MCF 10A (cell line): Measurements from ENCODE around the gene RBM5. TPM values are rescaled to one million over a fixed set of nuclear protein-coding genes. Genes with fewer than 3 reads are reported as not detected.

Source experiments
- BruUV-seq: library from RNA; stranded (reverse); fragments of 400-500 nt; replicated peaks from 2 replicates; lab custom pipeline; 2021; lab: Mats Ljungman, UMichigan
- CTCF ChIA-PET: fragments of 300-600 bp; sonication (Branson Sonifier 250); formaldehyde crosslinking; extraction: SDS; loops from one replicate; lab custom pipeline; 2021; ENCODE audit warnings: antibody characterized with exemption, inconsistent platforms; lab: Yijun Ruan, JAX
- POLR2A ChIA-PET: fragments of 300-600, 350-650 bp; sonication (Branson Sonifier 250); formaldehyde crosslinking; extraction: SDS; loops from one replicate; lab custom pipeline; 2020; ENCODE audit warnings: antibody characterized with exemption, inconsistent platforms; lab: Yijun Ruan, JAX
- DNase-seq: peaks from one replicate; pipeline ENCODE4 v3.0.0-alpha.2; 2018; ENCODE audit not compliant: unreplicated experiment
- H3K27ac Mint-ChIP-seq: one replicate; pipeline ENCODE4 v1.8.0; 2022; ENCODE audit warnings: mild to moderate bottlenecking, low read depth, mixed read lengths; ENCODE audit not compliant: unreplicated experiment
- H3K27me3 Mint-ChIP-seq: one replicate; pipeline ENCODE4 v1.8.0; 2022; ENCODE audit warnings: mixed read lengths; ENCODE audit not compliant: insufficient read depth, unreplicated experiment
- H3K36me3 Mint-ChIP-seq: one replicate; pipeline ENCODE4 v1.8.0; 2022; ENCODE audit warnings: mild to moderate bottlenecking, moderate library complexity, mixed read lengths; ENCODE audit not compliant: insufficient read depth, unreplicated experiment
- H3K4me1 Mint-ChIP-seq: one replicate; pipeline ENCODE4 v1.8.0; 2022; ENCODE audit warnings: mixed read lengths; ENCODE audit not compliant: insufficient read depth, unreplicated experiment
- H3K4me3 Mint-ChIP-seq: one replicate; pipeline ENCODE4 v1.8.0; 2022; ENCODE audit warnings: mild to moderate bottlenecking, moderate library complexity, mixed read lengths; ENCODE audit not compliant: unreplicated experiment
- H3K9me3 Mint-ChIP-seq: one replicate; pipeline ENCODE4 v1.8.0; 2022; ENCODE audit warnings: mixed read lengths; ENCODE audit not compliant: unreplicated experiment
- intact Hi-C: fragments of 100-400 bp; cut with micrococcal nuclease; formaldehyde crosslinking; loops from 2 replicates; pipeline ENCODE4 v1.14.1; 2022
- total RNA-seq: library from RNA; stranded (reverse); gene quantifications from 2 replicates; pipeline ENCODE4 v1.2.3, GENCODE V29; 2022
- TF ChIP-seq, protein P1 (sequence below): fragments of 200-600 bp; IDR thresholded peaks from one replicate; pipeline ENCODE4 v1.8.0; 2022; ENCODE audit warnings: antibody characterized with exemption, mild to moderate bottlenecking; ENCODE audit not compliant: unreplicated experiment

Gene RBM5
- total RNA-seq, 1 experiment from 2014 or later, result 138 TPM

DNA sequence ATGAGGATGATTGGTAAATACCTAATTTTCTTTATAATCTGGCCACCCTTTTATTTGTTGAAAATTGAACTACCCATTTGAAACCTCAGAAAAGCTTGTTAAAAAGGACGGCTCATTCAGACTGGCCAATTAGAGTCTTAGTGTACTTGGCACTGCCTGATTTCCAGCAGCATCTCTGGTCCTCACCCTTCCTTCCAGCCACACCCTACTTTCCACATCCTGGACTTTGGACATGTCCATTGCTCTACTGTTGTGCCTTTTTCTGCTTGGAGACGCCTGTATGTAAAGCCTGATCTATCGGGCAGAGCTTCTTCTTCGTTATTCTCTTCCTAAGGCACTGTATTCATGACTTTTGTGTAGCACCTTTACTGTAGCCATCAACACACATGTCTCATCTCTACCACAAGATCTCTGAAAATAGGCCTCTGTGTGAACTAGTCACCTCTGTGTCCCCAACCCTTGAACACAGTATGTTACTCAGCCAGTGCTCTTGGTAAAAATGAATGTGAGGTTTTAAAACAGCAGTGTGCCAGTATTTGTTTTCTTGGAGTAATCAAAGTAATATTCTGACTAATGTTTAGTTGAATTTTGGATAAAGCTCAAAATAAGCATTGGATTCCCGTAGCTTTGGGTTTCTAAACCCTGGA lies 6.8 kb downstream of the RBM5 start:
- ChIA-PET CTCF (interaction anchor here (0.6 to 1.0 kb wide), 5 partner anchors 10 to 256 kb away, joined by 3 to 5 read pairs (median 3); no protein-coding TSS in a partner anchor), POLR2A (interaction anchor here (0.6 to 1.2 kb wide), 3 partner anchors 8 to 641 kb away, joined by 3 to 5 read pairs (median 3); no protein-coding TSS in a partner anchor)
- DNase-seq, result no peak
- TF ChIP-seq, protein P1, sequence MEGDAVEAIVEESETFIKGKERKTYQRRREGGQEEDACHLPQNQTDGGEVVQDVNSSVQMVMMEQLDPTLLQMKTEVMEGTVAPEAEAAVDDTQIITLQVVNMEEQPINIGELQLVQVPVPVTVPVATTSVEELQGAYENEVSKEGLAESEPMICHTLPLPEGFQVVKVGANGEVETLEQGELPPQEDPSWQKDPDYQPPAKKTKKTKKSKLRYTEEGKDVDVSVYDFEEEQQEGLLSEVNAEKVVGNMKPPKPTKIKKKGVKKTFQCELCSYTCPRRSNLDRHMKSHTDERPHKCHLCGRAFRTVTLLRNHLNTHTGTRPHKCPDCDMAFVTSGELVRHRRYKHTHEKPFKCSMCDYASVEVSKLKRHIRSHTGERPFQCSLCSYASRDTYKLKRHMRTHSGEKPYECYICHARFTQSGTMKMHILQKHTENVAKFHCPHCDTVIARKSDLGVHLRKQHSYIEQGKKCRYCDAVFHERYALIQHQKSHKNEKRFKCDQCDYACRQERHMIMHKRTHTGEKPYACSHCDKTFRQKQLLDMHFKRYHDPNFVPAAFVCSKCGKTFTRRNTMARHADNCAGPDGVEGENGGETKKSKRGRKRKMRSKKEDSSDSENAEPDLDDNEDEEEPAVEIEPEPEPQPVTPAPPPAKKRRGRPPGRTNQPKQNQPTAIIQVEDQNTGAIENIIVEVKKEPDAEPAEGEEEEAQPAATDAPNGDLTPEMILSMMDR, result no peak
- H3K4me3 Mint-ChIP-seq, result no peak overlapping the region
- peaks cover 9% of the 10 kb centered on the region for H3K4me1 Mint-ChIP-seq
- peak overlapping the region; percentile 19 for H3K27ac Mint-ChIP-seq
- H3K27me3 Mint-ChIP-seq, result no peaks in the 10 kb centered on the region
- intact Hi-C loops, result no loop called here
- no peaks in the 10 kb centered on the region for H3K9me3 Mint-ChIP-seq
- BruUV-seq, result no TSS peak
- H3K36me3 Mint-ChIP-seq, result peaks cover 100% of the 10 kb centered on the region

DNA sequence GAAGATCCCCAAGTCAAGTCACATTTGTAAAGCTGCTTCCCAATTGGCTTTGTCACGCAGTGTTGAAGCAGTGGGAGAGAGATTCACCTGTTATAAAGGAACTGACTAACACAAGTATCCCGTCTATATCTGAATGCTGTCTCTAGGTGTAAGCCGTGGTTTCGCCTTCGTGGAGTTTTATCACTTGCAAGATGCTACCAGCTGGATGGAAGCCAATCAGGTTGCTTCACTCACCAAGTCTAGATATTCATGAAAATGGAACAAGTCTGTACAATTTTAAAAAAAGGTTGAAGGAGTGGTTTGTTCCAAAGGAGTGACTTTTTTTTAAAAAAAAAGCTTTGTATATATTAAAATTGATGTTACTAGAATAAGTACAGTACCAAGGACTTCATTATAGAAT lies 11.7 kb downstream of the RBM5 start:
- CTCF ChIA-PET, result interaction anchor here (0.6 kb wide), 1 partner anchor 167 kb away, joined by 3 read pairs; no protein-coding TSS in a partner anchor
- intact Hi-C loops, result no loop called here

DNA sequence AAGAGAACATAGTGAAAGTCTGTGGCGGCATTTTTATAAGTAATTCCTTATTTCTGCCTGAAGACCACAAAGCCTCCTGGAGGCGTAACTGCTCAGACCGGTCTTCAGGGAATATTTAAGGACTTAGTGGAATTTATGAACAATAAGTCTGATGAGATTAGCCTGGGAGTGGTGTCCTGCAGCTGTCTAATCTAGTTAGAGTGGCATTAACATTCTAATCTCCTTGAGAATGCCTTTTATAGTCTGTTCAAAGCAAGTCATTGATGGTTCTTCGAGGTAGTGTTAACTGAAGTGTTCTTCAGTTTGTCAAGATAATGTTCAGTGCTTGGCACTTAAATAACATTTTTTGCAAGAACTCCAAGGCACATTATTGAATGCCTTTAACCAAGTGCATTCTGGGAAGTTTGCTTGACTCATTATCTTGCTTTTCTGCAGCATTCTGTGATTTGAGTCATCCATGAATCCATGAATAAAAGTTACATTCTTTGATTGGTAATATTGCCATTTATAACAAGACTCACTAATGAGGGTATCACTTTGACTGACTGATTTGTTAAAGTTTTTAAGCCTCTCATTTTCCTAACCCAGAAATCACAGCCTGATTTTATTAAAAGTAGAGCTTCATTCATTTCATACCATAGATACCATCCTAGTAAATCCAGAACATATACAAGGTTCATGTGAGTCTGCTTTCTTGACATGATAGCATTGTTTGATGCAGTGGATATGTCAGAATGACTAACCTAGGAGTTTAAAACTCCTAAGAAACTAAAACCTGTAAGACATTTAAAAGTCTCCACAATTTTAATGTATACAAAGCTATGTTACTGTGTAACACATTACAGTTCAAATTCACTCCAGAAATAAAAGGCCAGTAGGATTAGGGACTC lies 12.5 kb downstream of the RBM5 start:
- Mint-ChIP-seq H3K36me3 (peaks cover 100% of the 10 kb centered on the region), H3K9me3 (no peaks in the 10 kb centered on the region), H3K27ac (no peak overlapping the region), H3K4me3 (no peak overlapping the region), H3K4me1 (no peaks in the 10 kb centered on the region), H3K27me3 (no peaks in the 10 kb centered on the region)
- TF ChIP-seq, protein P1, result no peak
- BruUV-seq, result no TSS peak
- intact Hi-C loops, result no loop called here
- ChIA-PET CTCF (interaction anchor here (0.8 to 1.1 kb wide), 3 partner anchors 13 to 21 kb away, joined by 3 to 5 read pairs (median 3); no protein-coding TSS in a partner anchor), POLR2A (interaction anchor here (0.6 to 1.4 kb wide), 7 partner anchors 11 to 310 kb away, joined by 3 to 6 read pairs (median 4); no protein-coding TSS in a partner anchor)
- no peak for DNase-seq

More for the DNA sequence above, 11.7 kb downstream of the RBM5 start:
- BruUV-seq, result no TSS peak
- Mint-ChIP-seq H3K27ac (no peak overlapping the region), H3K27me3 (no peaks in the 10 kb centered on the region), H3K9me3 (no peaks in the 10 kb centered on the region), H3K4me1 (peaks cover 3% of the 10 kb centered on the region), H3K36me3 (peaks cover 100% of the 10 kb centered on the region), H3K4me3 (no peak overlapping the region)
- TF ChIP-seq, protein P1, result no peak
- no peak for DNase-seq
- POLR2A ChIA-PET, result interaction anchor here (0.6 to 0.7 kb wide), 3 partner anchors 11 to 310 kb away, joined by 3 to 4 read pairs (median 4); no protein-coding TSS in a partner anchor
